Forelimb muscle (tissue), 1 donor: ENCODE measurements around the gene SOX8. TPM values are rescaled to one million over a fixed set of nuclear protein-coding genes. Genes with fewer than 3 reads are reported as not detected.

Experiments
- DNase-seq: peaks from one replicate; pipeline ENCODE4 v3.0.0-alpha.2; 2013; ENCODE audit warnings: low read depth
- polyA plus RNA-seq: library from polyadenylated mRNA; unstranded; fragments of 120-200 nt; gene quantifications from one replicate; pipeline ENCODE4 v1.2.1, GENCODE V29; 2013; ENCODE audit not compliant: insufficient read length

SOX8 gene
- polyA plus RNA-seq, 1 donor: 36.9 TPM

- DNase-seq: no peak
Observed at GRCh38 chr16:1006781-1007180, 25.2 kb downstream of the SOX8 start.

- DNase-seq: no peak
Observed at GRCh38 chr16:1007284-1007850, 25.8 kb downstream of the SOX8 start.

GRCh38 chr16:1008085-1008484 is 26.5 kb downstream of the SOX8 start:
- no peak for DNase-seq

GRCh38 chr16:1009358-1010150 is 28.0 kb downstream of the SOX8 start:
- no peak for DNase-seq

GRCh38 chr16:1010251-1010650 is 28.7 kb downstream of the SOX8 start:
- no peak for DNase-seq

GRCh38 chr16:1010815-1011214 is 29.2 kb downstream of the SOX8 start:
- no peak for DNase-seq

- no peak for DNase-seq
Observed at GRCh38 chr16:1011316-1012082, 29.9 kb downstream of the SOX8 start.

- no peak for DNase-seq
Observed at GRCh38 chr16:1012135-1012534, 30.6 kb downstream of the SOX8 start.

GRCh38 chr16:1012722-1013592 is 31.4 kb downstream of the SOX8 start:
- DNase-seq: no peak

GRCh38 chr16:1013593-1013900 is 32.0 kb downstream of the SOX8 start:
- DNase-seq: no peak

GRCh38 chr16:1014221-1014620 is 32.7 kb downstream of the SOX8 start:
- DNase-seq: no peak

GRCh38 chr16:1014771-1015495 is 33.4 kb downstream of the SOX8 start:
- DNase-seq: no peak

- no peak for DNase-seq
Observed at GRCh38 chr16:1018447-1019198, 37.1 kb downstream of the SOX8 start.

GRCh38 chr16:1019231-1020090 is 37.9 kb downstream of the SOX8 start:
- DNase-seq: no peak

GRCh38 chr16:1020091-1020399 is 38.5 kb downstream of the SOX8 start:
- DNase-seq: no peak

- no peak for DNase-seq
Observed at GRCh38 chr16:1020591-1020990, 39.0 kb downstream of the SOX8 start.

GRCh38 chr16:1021553-1022160 is 40.1 kb downstream of the SOX8 start:
- DNase-seq: no peak

GRCh38 chr16:1022466-1022865 is 40.9 kb downstream of the SOX8 start:
- DNase-seq: no peak

- DNase-seq: no peak
Observed at GRCh38 chr16:1024138-1024537, 42.6 kb downstream of the SOX8 start.
